HG02870 (cell line): ENCODE data around the gene CBFB.

ENCODE experiments used
- ATAC-seq: cut with Tn5 transposase; IDR thresholded peaks from one replicate; pipeline ENCODE4 v1.9.1; 2021; ENCODE audit warnings: mild to moderate bottlenecking, moderate library complexity; ENCODE audit not compliant: unreplicated experiment

The CBFB gene

GRCh38 chr16:67091906-67092566 is 63.1 kb downstream of the CBFB start:
- no peak for ATAC-seq

- ATAC-seq: no peak
These were observed 64.3 kb downstream of the CBFB start for GRCh38 chr16:67093098-67093726.

DNA sequence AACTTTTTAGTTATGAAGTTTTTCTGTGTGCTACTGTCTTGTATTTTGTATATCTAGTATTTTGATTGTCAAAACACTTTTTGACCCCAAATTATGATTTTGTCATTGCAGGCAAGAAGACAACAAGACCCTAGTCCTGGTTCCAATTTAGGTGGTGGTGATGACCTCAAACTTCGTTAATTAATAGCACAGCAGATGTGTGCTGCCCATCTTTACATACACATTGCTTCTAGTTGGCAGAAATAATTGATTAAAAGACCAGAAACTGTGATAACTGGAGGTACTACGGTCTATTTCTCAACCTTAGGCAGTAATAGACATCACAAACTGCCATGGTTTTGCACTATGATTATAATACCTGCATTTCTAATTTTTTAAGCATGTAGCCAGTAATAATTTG is 69.7 kb downstream of the CBFB start:
- no peak for ATAC-seq

DNA sequence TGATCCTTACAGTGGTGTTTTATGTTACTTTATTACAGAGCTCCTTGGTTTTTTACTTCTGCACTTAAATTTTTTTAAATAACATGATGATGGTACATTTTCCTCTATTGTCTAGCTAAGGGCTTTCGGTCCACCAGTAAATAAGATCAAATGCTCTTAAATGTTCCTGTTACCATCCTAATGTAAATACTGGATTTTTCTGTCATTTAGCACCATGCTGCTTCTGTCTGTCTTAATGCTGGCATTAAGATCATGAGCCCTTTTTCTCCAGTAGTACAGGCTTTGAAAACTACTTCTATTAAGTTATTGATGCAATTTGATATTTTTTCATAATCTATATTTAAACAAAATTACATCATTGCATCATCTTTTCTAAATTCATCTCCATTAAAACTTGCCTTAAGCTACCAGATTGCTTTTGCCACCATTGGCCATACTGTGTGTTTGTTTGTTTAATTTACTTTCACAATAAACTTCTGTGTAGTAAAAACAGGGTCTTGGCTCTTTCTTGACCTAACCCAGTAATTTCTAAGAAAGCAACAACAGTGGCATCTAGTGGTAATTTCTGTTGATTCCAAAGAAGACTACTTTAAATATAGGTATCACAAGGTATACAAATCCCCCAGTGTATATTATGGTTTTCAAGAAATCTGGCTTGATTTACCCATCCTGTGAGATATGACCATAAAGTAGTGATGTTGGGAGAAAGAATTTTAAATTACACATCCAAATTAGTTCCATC is 71.8 kb downstream of the CBFB start:
- ATAC-seq: no peak

DNA sequence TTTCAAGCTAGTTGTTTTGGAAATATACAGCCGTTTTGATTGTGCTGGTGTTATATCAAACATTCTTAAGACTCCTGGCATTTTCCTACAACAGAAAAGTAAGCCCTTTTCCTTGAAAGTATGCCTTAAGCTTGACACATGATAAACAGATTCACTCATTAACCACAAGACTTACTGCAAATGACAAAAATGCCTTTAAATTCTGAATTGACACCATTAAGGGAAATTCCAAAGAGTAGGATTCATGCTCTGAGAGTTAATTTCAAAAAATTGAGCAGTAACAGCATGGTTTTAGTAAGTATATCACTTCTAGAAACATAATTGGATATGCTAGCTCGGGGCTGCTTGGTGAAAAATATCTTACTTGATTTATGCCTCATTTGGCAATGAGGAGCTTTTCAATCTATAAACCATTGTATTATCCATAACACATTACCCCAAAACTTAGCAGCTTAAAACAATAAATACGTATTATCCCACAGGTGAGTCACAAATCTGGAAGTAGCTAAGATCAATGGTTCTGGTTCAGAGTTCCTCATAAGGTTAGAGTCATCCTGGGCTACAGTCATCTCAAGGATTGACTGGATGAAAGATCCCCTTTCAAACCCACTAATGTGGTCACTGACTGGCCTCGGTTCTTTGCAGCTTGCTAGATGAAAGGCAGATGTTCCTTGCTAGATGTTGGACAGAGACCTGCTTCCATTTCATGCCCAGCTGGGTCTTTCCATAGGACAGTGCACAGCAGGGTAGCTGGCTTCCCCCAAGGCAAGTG is 72.5 kb downstream of the CBFB start:
- ATAC-seq: no peak

DNA sequence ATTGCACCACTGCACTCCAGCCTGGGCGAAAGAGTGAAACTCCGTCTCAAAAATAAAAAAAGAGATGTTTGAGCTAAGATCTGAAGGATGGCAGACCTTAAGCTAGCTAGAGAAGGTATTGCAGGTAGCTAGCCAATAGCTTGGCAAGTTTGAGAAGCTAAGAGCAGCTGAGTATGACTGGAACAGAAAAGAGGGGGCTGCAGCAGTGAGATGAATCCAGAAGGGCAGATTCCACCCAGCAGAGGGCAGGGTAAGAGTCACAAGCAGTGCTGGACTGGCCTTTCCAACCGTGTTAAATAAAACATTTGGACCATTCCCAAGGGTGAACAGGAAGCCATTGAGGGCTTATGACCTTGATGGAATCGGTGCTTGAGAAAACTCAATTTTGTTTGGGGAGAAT is 75.1 kb downstream of the CBFB start:
- ATAC-seq: no peak

DNA sequence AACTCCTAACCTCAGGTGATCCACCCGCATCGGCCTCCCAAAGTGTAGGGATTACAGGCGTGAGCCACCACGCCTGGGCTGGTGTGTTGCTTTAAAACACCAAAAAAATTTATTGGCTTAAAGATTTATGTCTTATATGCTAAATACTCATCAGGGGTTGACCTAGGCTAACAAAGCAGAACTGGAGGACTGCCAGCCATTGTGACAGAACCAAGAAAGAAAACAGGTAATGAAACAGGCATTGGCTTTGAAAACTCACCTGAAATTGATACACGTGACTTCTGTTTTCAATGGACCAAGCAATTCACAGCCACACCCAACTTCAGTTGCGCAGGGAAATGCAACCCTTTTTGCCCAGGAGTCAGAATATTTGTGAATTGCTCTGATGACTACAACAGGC is 75.9 kb downstream of the CBFB start:
- no peak for ATAC-seq

GRCh38 chr16:67105246-67105645 is 76.3 kb downstream of the CBFB start:
- ATAC-seq: no peak

GRCh38 chr16:67105881-67106280 is 76.9 kb downstream of the CBFB start:
- no peak for ATAC-seq

DNA sequence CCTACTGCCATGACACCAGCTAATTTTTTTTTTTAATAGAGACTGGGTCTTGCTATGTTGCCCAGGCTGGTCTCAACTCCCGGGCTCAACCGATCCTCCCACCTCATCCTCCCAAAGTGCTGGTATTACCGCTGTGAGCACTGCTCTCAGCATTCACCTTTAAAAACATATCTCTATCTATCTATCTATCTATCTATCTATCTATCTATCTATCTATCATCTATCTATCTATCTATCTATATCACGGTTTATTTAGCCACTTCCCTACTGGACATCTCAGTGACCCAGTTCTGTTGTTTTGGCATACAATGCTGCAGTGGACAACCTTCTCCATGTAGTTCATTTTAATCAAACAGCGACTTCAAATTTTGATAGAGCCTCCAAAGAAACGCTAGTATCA is 79.5 kb downstream of the CBFB start:
- no peak for ATAC-seq

- no peak for ATAC-seq
These were observed 80.0 kb downstream of the CBFB start for GRCh38 chr16:67108931-67109406.

- ATAC-seq: peak; percentile 83
These were observed 80.6 kb downstream of the CBFB start, which contains the start of gene PHAF1 for GRCh38 chr16:67109407-67110135. Gene PHAF1 (plus strand): TSS chr16:67109941. CDS start chr16:67110176, 235 bp downstream.

DNA sequence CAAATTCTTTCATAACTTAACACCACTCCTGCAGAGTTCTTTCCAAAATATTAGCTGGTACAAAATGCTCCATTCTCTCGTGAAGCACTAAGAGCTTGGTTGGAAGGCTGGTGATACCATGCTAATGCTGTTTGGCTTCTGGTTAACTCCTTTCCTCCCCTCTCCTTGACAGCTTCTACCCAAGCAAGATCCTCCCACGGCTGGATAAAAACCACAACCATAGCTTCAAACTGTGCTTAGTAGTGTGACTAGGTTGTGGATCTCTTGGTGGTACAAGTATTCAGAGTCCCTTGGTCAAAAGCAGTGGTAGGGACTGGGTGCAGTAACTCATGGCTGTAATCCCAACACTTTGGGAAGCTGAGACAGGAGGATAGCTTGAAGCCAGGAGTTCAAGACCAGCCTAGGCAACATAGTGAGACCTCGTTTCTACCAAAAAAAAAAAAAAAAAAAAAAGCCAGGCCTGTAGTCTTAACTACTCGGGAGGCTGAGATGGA is 83.0 kb downstream of the CBFB start:
- no peak for ATAC-seq

GRCh38 chr16:67112591-67113399 is 83.8 kb downstream of the CBFB start:
- no peak for ATAC-seq

GRCh38 chr16:67114793-67115192 is 85.8 kb downstream of the CBFB start:
- no peak for ATAC-seq

DNA sequence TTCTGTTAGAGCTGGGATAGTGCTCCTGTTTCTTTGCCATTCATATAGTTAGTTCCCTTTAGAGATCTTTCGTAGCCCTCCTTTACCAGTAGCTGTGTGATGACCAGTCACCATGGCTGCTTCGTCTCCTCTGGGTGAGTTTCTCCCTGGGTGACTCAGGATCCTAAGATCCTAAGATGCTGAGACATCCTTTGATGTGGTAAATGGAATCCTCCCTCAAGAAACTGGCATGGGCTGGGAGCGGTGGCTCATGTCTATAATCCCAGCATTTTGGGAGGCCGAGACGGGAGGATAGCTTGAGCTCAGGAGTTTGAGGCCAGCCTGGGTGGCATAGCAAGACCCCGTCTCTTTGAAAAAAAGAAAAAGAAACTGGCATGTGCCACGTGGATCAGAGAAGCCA is 86.7 kb downstream of the CBFB start:
- ATAC-seq: no peak

- no peak for ATAC-seq
These were observed 87.7 kb downstream of the CBFB start for GRCh38 chr16:67116388-67117311.

GRCh38 chr16:67117716-67118115 is 88.8 kb downstream of the CBFB start:
- no peak for ATAC-seq
